Right lobe of liver (tissue), 6 donors: ENCODE results near the gene FOXD1. TPM values are rescaled to one million over a fixed set of nuclear protein-coding genes. Genes with fewer than 3 reads are reported as not detected.

Experiments used
- ATAC-seq, 4 donors: fragments of 200-7000 bp; cut with Tn5 transposase; one replicate each; pipeline ENCODE4 v1.9.1; 2020; ENCODE audit warnings: mild to moderate bottlenecking in 4 of 4, moderate library complexity in 4 of 4
- DNase-seq, 3 donors: peaks; one replicate each; pipeline ENCODE4 v3.0.0-alpha.2; 2020
- H3K27ac ChIP-seq, 3 donors: fragments of 200-600 bp; one replicate each; pipeline ENCODE4 v1.8.0; 2022
- H3K27me3 ChIP-seq, 2 donors: fragments of 200-600 bp; one replicate each; pipeline ENCODE4 v1.8.0; 2022
- H3K36me3 ChIP-seq, 4 donors: fragments of 200-600 bp; sonication (generic) in 1 of 4; one replicate each; pipeline versions ENCODE4 v1.5.1 to v1.8.0; 2017 to 2022; ENCODE audit warnings: control low read depth in 1 of 4
- H3K4me1 ChIP-seq, 4 donors: fragments of 200-600 bp; sonication (generic) in 1 of 4; one replicate each; pipeline versions ENCODE4 v1.5.1 to v1.8.0; 2017 to 2022; ENCODE audit warnings: control low read depth in 1 of 4
- H3K4me3 ChIP-seq, 3 donors: fragments of 200-600 bp; one replicate each; pipeline ENCODE4 v1.8.0; 2022
- H3K9me3 ChIP-seq, 4 donors: fragments of 200-600 bp; sonication (generic) in 1 of 4; one replicate each; pipeline versions ENCODE4 v1.5.1 to v1.8.0; 2017 to 2022; ENCODE audit warnings: control low read depth in 1 of 4
- CTCF ChIP-seq, 4 donors: fragments of 200-600 bp in 3 of 4; fragments of 450-650 bp in 1 of 4; IDR thresholded peaks; one replicate each; pipeline versions ENCODE4 v1.5.1 to v1.8.0; 2016 to 2022; ENCODE audit warnings: antibody characterized with exemption in 4 of 4, mild to moderate bottlenecking in 2 of 4
- POLR2A ChIP-seq: fragments of 450-650 bp; IDR thresholded peaks from one replicate; pipeline ENCODE4 v1.6.1; 2017; ENCODE audit warnings: antibody characterized with exemption, mild to moderate bottlenecking
- WGBS: methylation state at CpG from one replicate; pipeline ENCODE4 v1.1.6; 2018; ENCODE audit warnings: low coverage, low lambda C conversion rate; ENCODE audit not compliant: insufficient coverage; ENCODE audit errors: missing lambda C conversion rate; 5-methylcytosine and 5-hydroxymethylcytosine counted together
- intact Hi-C, 2 donors: fragments of 100-400 bp; cut with DNase I; formaldehyde crosslinking; loops; one replicate each; pipeline versions ENCODE4 v1.11.2 to v1.14.1; 2022
- total RNA-seq, 6 experiments: library from RNA; depleted of rRNA in 2 of 6; stranded (reverse); fragments of >200 nt in 2 of 6; fragmentation: NEBNext Ultra II Directional in 3 of 6; extraction: Animal tissue kit (Norgen Biotek cat#: 25700) in 3 of 6; gene quantifications; one replicate each; pipeline versions ENCODE4 v1.1.0 to v1.2.4, GENCODE V29; 2016 to 2023
- donor health status: DM: no; HTN: yes; CAD: no.
- donor health status: DM: no; HTN: no; CAD: no.
- donor health status: DM: no; HTN: no; CAD: no.
- donor health status: DM: no; HTN: yes; CAD: no.
- donor health status: DM: no; HTN: yes; CAD: no.

Gene FOXD1
- total RNA-seq, 6 experiments from 2014 or later, result not detected

- DNase-seq, result no peak
- no peaks in the 10 kb centered on the region for H3K36me3 ChIP-seq
- H3K9me3 ChIP-seq, result no peaks in the 10 kb centered on the region
- H3K27me3 ChIP-seq, result peaks cover 20 to 47% of the 10 kb centered on the region in 2 donors
- peaks cover 0 to 9% (median 3%) of the 10 kb centered on the region in 4 donors for H3K4me1 ChIP-seq
- H3K4me3 ChIP-seq, result no peak overlapping the region
- peak in 1 of 4 donors; percentile 4 for ATAC-seq
- TF ChIP-seq CTCF (IDR thresholded peaks at IDR 0.05) (no peak), POLR2A (no peak)
- intact Hi-C loops, result no loop called here
- WGBS, result 5% methylated on average over 27 of the region's 27 CpGs
- no peak overlapping the region for H3K27ac ChIP-seq
Measured at GRCh38 chr5:73450672-73451223, 2.2 kb upstream of the FOXD1 start.

DNA sequence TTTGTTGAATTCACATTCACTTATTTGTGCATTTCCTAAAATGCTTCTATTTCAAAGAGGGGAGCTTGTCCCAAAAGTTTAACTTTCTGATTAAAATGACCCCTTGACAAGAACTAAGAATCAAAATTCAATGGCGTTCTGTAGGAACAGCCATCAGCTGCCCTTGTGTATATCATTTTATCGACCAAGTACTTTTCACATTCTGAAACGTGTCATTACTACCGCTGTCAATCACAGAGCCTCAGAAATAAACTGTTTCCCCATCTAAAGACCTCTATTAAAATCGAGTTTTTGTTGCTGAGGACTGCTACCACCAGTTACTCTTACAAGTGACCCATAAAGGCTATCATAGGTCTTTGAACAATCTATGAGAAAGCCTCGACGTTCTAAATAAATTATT is 1.6 kb upstream of the FOXD1 start:
- 11% methylated on average over 7 of the region's 7 CpGs for WGBS
- ATAC-seq, result no peak
- Histone ChIP-seq H3K4me3 (no peak overlapping the region), H3K4me1 (peaks cover 0 to 9% (median 3%) of the 10 kb centered on the region in 4 donors), H3K27me3 (peaks cover 20 to 50% of the 10 kb centered on the region in 2 donors), H3K27ac (no peak overlapping the region), H3K36me3 (no peaks in the 10 kb centered on the region), H3K9me3 (no peaks in the 10 kb centered on the region)
- DNase-seq, result no peak
- TF ChIP-seq CTCF (IDR thresholded peaks at IDR 0.05) (no peak), POLR2A (no peak)
- intact Hi-C loops, result no loop called here

DNA sequence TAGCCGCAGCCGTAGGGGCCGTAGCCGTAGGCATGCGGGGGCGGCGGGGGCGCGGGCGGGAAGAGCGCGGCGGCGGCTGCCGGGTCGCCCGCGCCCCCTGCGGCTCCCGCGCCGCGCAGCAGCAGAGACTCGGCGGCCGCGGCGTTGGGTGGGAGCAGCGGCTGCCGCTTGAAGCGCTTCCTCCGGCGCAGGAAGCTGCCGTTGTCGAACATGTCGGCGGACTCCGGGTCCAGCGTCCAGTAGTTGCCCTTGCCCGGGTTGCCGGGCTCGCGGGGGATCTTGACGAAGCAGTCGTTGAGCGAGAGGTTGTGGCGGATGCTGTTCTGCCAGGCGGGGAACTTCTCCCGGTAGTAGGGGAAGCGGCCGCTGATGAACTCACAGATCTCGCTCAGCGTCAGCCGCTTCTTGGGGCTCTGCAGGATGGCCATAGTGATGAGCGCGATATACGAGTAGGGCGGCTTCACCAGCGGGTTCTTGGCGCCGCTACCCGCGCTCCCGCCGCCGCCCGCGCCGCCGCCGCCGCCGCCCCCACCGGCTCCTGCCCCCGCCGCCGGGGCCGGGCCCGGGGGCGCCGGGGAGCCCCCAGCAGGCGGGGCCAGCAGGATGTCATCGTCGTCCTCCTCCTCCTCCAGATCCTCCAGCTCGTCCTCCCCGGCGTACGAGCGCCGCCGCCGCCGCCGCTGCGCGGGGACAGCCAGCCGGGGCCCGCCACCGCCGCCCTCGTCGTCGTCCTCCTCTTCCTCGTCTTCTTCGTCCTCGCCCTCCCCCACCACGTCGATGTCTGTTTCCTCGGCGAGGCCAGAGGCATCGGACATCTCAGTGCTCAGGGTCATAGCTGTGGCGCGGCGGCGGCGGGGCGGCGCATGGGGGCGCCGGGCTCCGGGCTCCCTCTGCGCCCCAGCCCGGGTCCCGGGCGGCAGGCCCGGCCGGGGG is 781 bp downstream of the FOXD1 start:
- intact Hi-C loops, result no loop called here
- ATAC-seq (peak in 2 of 4 donors; percentile 14 to 25), DNase-seq (no peak)
- TF ChIP-seq POLR2A, result no peak
- no peak for TF ChIP-seq CTCF (IDR thresholded peaks at IDR 0.05)
- Histone ChIP-seq H3K4me3 (peak overlapping the region in 1 of 3 donors; percentile 23), H3K27ac (no peak overlapping the region), H3K9me3 (no peaks in the 10 kb centered on the region), H3K4me1 (peaks cover 0 to 9% (median 3%) of the 10 kb centered on the region in 4 donors), H3K27me3 (peaks cover 32 to 65% of the 10 kb centered on the region in 2 donors), H3K36me3 (no peaks in the 10 kb centered on the region)
- WGBS, result 10% methylated on average over 2 of the region's 127 CpGs

GRCh38 chr5:73446631-73447529 is 1.7 kb downstream of the FOXD1 start:
- intact Hi-C loops, result no loop called here
- peak in 1 of 4 donors; percentile 15 for ATAC-seq
- peaks cover 36 to 69% of the 10 kb centered on the region in 2 donors for H3K27me3 ChIP-seq

More at GRCh38 chr5:73446631-73447529, 1.7 kb downstream of the FOXD1 start:
- Histone ChIP-seq H3K4me1 (peaks cover 0 to 9% (median 3%) of the 10 kb centered on the region in 4 donors), H3K4me3 (no peak overlapping the region), H3K9me3 (no peaks in the 10 kb centered on the region), H3K36me3 (no peaks in the 10 kb centered on the region), H3K27ac (no peak overlapping the region)
- TF ChIP-seq POLR2A (no peak), CTCF (IDR thresholded peaks at IDR 0.05) (no peak)
- 5% methylated on average over 31 of the region's 119 CpGs for WGBS
- no peak for DNase-seq
